Middle frontal gyrus (tissue), 1 donor: ENCODE results near the gene CDH1.

Experiments
- DNase-seq: peaks from one replicate; pipeline ENCODE4 v3.0.0-alpha.2; 2015; ENCODE audit warnings: low spot score; ENCODE audit errors: extremely low spot score

CDH1 gene

DNA sequence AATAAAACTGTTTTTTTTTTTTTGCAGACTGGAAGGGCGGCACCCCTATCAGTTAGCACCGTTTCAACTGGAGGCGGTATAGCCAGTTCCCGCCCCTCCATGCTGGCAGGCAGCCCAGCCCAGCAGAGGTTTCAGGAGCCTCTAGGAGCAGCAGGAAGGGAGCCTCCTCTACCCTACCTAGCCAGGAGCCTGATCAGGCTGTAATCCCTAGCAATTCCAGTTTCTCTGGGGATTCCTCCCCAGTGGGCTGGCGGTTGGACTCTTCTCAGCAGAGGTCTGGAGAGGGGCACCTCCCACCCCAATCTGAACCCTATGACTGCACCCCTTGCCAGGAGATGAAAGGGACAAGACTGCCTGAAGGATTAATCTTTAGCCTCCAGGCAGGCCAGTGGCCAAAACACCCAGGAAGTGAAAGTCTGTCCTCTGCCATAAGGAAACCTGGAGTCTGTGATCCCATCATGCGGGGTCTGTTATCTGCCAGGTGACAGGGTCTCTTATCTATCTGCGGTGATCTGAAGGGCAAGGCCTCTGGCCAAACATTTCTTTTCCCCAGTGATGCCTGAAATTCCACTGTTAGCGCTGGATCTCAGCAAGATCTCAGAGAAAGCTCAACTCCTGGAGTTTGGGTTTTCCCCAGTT, 4.9 kb upstream of the CDH1 start:
- DNase-seq: no peak

DNA sequence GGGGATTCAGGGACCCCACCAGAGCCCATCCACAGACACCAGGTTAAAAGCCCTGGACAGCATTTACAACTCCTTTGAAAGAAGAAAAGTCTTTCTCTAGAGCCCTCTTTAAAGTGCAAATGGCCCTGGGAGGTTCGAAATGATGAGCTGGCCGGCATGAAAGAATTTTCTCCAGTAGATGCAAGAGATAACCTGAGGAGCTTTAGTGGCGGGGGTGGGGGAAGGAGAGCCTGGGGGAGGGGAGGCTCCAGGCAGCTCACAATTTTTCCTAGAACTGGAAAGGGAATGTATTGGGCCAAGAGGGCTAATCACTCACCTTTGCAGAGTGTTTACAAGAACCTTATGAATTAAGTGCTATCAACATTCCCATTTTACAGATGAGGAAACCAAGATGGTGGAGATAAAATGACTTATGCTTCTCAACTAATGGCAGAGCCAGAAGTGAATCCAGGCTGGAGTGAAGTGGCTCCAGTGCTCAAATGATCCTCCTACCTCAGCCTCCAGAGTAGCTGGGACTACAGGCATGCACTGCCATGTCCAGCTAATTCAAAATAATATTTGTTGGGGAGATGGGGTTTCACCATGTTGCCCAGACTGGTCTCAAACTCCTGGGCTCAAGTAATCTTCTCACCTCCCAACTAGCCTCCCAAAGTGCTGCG, 4.2 kb upstream of the CDH1 start:
- DNase-seq: no peak

DNA sequence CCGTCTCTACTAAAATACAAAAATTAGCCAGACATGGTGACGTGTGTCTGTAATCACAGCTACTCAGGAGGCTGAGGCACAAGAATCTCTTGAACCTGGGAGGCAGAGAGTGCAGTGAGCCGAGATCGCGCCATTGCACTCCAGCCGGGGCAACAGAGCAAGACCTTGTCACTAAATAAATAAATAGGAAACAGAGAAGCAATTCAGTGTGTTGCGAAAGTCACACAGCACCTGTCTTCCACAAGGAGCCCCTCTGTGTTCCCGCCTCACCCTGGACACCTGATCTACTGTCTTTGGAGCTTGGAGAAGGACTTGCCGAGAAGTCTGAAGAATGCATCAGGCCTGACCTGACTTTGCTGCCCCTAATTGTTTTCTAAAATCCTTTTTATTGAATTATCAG, 3.5 kb upstream of the CDH1 start:
- no peak for DNase-seq

DNA sequence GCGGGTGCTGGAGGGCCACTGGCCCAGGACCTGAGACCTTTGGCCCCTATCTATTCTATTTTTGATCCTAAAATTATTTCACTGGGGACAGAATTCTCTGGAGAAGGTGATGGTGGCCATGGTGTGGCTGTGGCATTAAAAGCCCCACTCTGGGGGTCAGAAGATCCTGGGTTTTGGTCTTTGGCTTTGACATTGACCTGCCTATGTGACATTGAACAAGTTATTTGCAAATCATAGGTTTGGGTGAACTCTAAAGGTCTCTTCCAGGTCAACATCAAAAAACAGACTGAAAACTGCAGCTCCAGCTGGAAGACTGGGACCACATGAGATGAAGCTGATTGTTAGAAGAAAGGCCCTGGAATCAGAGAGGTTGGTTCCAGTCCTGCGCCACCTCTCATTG, 2.3 kb upstream of the CDH1 start:
- DNase-seq: no peak

DNA sequence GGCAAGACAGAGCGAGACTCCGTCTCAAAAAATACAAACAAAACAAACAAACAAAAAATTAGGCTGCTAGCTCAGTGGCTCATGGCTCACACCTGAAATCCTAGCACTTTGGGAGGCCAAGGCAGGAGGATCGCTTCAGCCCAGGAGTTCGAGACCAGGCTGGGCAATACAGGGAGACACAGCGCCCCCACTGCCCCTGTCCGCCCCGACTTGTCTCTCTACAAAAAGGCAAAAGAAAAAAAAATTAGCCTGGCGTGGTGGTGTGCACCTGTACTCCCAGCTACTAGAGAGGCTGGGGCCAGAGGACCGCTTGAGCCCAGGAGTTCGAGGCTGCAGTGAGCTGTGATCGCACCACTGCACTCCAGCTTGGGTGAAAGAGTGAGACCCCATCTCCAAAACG, 531 bp upstream of the CDH1 start:
- DNase-seq: no peak

DNA sequence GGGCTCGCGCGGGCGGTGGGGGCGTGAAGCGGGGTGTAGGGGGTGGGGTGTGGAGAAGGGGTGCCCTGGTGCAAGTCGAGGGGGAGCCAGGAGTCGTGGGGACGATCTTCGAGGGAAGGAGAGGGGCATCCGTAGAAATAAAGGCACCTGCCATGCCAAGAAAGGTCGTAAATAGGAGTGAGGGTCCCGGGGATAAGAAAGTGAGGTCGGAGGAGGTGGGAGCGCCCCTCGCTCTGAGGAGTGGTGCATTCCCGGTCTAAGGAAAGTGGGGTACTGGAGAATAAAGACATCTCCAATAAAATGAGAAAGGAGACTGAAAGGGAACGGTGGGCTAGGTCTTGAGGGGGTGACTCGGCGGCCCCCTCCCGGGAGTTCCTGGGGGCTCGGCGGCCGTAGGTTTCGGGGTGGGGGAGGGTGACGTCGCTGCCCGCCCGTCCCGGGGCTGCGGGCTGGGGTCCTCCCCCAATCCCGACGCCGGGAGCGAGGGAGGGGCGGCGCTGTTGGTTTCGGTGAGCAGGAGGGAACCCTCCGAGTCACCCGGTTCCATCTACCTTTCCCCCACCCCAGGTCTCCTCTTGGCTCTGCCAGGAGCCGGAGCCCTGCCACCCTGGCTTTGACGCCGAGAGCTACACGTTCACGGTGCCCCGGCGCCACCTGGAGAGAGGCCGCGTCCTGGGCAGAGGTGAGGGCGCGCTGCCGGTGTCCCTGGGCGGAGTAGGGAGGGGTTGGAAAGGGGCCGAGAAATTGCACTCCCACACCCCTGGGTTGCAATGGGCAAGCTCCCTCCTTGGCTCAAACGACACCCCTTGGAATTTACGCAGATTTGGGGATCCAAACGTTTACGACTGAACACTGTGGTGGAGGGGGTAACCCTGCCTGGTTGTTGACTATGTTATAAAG, 888 bp downstream of the CDH1 start:
- no peak for DNase-seq

DNA sequence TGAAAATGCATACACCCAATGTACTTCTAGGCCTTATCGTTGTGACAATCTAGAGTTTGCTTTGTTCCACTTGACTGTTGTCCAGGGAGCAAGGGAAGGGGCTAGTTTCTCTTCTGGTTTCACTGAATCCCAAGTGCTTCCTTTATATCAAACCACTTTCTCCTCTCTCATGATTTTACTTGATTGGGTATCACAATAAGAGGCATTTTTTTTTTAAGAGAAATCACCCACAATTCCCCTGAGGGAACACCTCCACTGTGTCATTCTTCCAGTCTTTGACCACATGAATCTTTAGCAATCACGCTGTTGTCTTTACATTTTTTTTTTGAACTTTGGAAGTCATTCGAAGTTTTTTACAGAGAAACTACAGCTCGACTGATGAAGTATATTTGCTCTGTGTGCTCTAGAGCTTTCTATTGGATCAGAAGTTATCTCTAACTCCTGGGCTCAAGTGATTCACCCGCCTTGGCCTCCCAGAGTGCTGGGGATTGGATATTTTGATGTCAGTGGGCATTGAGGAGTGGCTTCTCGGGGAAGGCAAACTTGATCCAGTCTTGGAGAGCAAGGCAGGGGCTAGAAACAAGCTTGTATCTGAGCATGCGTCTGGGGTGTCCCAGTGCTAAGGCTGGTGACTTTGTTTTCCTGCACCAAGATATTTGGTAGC, 3.0 kb downstream of the CDH1 start:
- no peak for DNase-seq

DNA sequence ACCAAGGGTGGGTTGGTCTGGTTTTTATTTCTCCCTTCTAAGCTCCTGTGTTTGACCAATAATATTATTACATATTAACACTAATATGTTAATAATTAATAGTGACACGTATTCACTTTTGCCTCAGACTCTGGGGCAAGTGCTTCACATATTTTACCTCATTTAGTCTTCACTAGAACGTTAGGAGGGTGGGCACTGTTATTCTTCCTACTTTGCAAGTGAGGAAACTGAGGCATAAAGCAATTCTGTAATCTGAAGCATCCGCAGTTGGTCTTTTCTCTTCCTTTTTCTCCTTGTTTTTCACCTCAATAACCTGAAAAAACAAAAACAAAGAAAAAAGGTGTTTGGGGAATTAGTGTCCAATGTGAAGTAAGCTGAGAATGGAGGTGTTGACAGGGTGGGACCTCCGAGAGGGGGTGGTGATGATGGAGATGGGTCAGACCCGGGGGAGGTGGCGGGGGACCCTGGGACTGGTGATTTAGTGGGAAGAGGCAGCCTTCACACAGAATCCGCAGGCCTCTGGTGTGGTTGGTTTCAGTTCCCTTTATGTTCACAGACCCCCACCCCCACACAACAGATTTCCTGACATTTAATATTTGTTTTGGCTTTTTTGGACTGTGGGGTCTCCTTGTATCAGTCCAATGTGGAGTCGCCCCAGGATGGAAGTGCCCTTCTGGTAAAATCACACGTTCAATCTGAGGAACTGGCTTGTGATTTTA, 3.7 kb downstream of the CDH1 start:
- DNase-seq: no peak

DNA sequence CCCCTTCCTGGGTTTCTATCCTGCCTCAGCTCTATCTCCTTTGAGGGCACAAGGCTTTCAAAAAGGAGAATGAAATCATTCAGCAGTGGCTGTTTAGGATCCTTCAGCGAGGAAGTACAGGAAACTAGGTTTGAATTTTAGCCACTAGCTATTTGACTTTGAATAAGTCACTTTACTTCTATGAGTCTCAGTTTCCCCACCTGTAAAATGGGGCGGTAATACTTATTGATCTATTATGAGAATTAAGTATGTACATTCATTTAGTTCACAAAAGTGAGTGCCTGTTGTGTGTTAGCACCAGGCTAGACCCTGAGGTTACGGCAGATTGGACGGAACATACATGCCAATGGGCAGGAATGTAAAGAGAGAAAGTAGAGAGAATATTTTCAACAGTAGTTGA, 6.6 kb downstream of the CDH1 start:
- no peak for DNase-seq

DNA sequence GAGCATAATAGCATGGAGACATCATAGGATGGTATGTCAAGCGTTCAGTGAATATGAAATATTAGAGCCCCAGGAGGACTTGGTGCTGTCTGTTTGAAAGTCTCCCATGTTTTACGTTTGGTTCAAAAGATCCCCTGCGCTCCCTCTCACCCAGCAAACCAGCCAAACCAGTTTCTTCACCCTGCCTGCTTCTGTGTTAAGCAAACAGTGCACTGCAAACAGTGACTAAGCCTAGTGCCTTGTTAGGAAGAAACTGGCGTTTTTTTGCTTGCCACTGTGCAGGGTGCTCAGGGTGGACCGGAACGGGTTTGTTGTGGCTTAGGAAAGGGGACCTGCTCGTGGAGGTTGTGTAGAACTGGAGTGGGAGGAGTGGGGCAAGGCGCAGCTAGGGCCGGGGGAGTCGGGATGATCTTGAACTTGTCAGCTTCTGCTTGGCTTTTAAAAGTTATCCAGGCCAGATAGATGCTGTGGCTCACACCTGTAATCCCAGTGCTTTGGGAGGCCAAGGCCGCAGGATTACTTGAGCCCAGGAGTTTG, 7.7 kb downstream of the CDH1 start:
- no peak for DNase-seq

DNA sequence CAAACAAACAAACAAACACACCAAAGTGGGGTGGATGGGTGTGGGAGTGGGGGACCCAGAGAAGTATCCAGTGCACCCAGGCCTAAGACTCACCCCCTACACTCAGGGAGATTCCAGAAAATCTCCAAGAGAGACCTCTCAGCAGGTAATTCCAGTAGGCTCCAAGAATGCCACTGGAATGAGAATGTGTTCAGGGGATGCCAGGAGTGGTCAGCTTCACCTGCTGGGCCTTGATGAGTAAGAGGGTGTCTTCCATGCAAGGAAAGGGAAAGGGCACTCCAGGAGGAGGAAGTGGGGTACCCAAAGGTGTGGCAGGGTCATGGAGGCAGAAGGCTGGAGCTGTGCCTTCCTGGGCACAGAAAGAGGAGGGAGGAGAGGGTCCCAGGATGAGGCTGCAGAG, 9.9 kb downstream of the CDH1 start:
- DNase-seq: no peak

DNA sequence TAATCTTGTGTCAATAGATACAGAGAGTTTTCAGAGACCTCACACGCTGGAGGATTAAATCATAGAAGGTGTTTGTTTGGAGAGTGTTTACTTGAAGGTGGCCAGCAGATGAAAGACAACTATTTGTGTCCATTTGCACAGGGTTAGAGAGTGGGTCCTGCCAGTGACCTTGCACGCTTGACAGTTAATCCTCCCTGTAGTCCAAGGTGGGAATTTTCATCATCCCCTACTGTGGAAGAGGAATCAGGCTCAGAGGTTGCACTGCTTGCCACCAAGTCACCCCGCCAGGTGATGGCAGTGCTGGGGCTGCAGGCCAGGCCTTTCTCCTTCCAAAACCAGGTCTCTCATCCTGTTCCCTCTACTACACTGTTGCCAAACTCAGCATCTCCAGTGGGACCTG, 12.3 kb downstream of the CDH1 start:
- DNase-seq: no peak

DNA sequence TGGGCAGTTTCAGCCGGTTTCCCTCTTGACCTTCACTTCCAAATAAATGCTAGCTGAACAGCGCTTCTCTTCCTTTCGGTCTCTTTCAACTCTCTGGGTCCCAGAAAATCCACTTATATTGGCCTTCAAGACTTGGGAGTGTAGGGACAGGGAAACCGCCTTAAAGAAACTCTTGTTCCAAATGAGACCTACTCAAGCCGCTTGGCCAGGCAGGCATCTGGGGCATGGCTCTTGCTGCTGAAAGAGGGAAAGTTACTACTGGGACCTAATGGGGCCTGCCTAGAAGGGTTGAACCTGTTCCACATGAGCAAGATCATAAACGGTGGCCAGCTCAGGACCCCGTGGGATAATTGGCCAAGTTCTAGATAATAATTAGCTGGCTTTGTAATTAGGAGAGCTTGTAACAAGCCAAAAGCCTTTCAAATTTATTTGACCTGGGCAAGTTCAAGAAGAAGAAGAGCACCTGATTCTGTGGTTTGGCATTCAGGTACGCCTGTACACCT, 13.2 kb downstream of the CDH1 start:
- no peak for DNase-seq

DNA sequence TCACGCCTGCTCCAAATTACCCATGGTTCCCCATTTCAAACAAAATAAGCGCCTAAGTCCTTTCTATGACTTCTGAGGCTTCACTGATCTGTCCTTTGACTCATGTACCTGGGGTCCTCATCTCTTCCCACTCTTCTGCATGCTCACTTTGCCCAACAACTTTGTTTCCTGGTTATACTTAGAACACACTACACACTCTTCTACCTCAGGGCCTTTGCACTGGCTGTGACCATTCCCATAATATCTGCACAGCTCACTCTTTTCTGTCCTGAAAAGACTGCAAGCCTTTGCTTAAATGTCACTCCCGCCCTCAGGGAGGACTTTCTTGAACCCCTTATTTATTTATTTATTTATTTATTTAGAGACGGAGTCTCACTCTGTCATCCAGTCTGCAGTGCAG, 14.1 kb downstream of the CDH1 start:
- DNase-seq: no peak

DNA sequence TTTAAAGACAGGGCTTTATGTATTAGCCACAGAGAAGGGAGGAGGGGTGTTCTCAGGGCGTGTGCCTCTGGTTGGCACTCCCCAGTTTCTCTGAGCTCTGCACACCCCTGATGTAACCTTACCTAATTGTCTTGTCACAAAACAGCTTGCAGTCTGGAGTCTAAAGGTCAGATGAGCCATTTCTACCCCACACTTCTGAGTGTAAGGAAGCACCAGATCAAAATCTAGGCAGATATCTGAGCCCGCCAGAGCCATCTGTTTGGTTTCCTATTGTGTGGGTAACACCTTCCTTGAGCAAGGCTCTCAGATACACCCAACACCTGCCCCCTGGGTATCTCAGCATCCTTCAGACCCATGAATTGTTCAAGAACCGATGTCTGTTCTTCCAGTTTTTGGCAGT, 15.5 kb downstream of the CDH1 start:
- DNase-seq: no peak

DNA sequence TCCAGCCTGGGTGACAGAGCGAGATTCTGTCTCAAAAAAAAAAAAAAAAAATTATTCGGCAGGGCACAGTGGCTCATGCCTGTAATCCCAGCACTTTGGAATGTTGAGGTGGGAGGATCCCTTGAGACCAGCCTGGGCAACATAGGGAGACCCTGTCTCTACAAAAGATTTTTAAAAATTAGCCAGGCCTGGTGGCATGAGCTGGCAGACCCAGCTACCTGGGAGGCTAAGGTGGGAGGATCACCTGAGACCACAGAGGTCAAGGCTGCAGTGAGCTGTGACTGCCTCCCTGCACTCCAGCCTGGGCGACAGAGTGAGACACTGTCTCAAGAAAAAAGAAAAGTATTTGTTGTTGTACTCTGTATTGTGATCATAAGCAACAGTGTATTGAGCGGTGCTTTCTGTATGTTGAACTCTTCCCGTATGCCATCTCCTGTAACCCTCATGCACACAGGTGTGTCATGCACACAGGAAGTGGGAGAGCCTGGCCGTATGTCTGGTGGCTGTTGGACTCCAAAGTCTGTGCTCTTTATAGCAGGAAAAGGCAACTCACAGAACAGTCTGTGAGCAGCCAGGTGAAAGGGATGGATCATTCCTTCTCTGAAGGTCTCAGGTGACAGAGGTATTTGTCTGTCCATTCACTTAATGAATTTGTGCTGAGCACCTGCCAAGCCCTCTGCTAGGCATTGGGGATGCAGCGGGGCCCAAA, 17.1 kb downstream of the CDH1 start:
- DNase-seq: no peak

DNA sequence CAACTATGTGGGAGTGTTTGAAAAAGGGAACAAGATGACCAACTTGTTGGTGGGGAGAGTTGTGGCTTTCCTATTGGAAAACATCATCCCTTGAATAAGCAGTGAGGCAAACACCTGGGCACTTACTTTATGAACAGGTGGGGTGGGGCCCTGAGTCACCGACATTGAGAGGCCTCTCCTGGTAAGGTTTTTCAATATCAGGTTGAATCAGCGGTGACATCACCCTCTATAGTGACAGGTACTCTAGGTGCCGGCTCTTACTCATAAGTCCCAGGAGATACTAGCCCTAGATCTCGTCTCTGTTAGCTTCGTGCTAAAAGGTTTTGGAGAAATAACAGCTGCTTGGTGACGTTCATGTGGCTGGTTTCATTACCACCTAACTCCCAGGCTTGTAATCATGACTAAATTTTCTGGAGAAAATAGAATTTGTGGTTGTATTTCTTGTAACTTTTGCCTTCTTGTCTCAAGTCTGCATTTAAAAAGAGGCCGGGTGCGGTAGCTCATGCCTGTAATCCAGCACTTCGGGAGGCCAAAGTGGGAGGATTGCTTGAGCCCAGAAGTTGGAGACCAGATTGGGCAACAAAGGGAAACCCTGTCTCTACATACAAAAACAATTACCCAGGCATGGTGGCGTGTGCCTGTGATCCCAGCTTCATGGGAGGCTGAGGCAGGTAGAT, 19.3 kb downstream of the CDH1 start:
- DNase-seq: no peak

DNA sequence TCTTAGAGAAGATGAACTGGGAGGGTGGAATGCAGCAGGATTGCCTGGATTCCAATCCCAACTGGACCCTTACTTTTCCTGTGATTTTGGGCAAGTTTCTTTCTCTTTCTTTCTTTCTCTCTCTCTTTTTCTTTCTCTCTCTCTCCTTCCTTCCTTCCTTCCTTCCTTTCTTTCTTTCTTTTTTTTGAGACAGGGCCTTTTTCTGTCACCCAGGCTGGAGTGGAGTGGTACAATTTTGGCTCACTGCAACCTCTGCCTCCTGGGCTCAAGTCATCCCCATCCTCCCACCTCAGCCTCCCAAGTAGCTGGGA, 20.5 kb downstream of the CDH1 start:
- DNase-seq: no peak

DNA sequence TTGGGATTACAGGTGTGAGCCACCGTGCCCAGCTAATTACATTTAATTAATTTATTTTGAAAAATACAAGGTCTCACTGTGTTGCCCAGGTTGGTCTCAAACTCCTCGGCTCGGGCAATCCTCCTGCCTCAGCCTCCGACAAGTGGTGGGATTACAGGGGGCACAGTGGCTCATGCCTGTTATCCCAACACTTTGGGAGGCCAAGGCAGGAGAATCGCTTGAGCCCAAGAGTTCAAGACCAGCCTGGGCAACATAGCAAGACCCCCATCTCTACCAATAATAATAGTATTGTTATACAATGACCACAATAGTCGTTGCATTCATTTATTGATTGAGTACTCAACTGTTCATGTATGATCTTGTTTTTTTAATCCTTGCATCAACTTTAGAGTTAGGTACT, 22.0 kb downstream of the CDH1 start:
- DNase-seq: no peak
